OCI-LY3 (cell line): ENCODE data around the gene OSBPL8.

ENCODE experiments used
- H2AFZ ChIP-seq: fragments of 200-600, 300-600 bp; shearing (Covaris generic); 2 replicates; pipeline ENCODE4 v1.6.0; 2014; ENCODE audit warnings: antibody characterized with exemption, low read depth, low read length
- H3K27ac ChIP-seq: fragments of 200-600, 300-600 bp; sonication (generic); 2 replicates; pipeline ENCODE4 v1.5.1; 2014; ENCODE audit warnings: mild to moderate bottlenecking, low read length, moderate library complexity, mixed read lengths
- H3K27me3 ChIP-seq: fragments of 200-600, 300-600 bp; sonication (generic); 2 replicates; pipeline ENCODE4 v1.6.1; 2014; ENCODE audit warnings: low read depth, low read length, mixed read lengths
- H3K36me3 ChIP-seq: fragments of 200-600, 300-600 bp; sonication (generic); replicated peaks from 2 replicates; pipeline ENCODE3; 2014; ENCODE audit warnings: low read depth, low read length, mixed read lengths
- H3K4me1 ChIP-seq: fragments of 300-600, 200-600 bp; sonication (generic); 2 replicates; pipeline ENCODE4 v1.6.1; 2014; ENCODE audit warnings: low read length, mixed read lengths
- H3K4me2 ChIP-seq: fragments of 200-600, 300-600 bp; sonication (generic); 2 replicates; pipeline ENCODE4 v1.6.1; 2014; ENCODE audit warnings: low read length, mixed read lengths
- H3K4me3 ChIP-seq: fragments of 300-600, 200-600 bp; sonication (generic); 2 replicates; pipeline ENCODE4 v1.5.1; 2014; ENCODE audit warnings: antibody characterized with exemption, mild to moderate bottlenecking, low read length, moderate library complexity
- H3K79me2 ChIP-seq: fragments of 300-600, 200-600 bp; shearing (Covaris generic); 2 replicates; pipeline ENCODE4 v1.6.1; 2014; ENCODE audit warnings: mild to moderate bottlenecking, low read length, mixed read lengths
- H3K9ac ChIP-seq: fragments of 300-600, 200-600 bp; shearing (Covaris generic); 2 replicates; pipeline ENCODE4 v1.6.0; 2014; ENCODE audit warnings: mild to moderate bottlenecking, low read length, moderate library complexity
- H3K9me3 ChIP-seq: fragments of 200-600, 300-600 bp; shearing (Covaris generic); 2 replicates; pipeline ENCODE4 v1.6.1; 2014; ENCODE audit warnings: low read length, mixed read lengths; ENCODE audit not compliant: insufficient read depth
- H4K20me1 ChIP-seq: fragments of 200-600, 300-600 bp; sonication (generic); 2 replicates; pipeline ENCODE4 v1.6.1; 2016; ENCODE audit warnings: low read length, mixed read lengths; ENCODE audit not compliant: insufficient read depth
- CTCF ChIP-seq: fragments of 200-600, 300-600 bp; sonication (generic); IDR thresholded peaks from 2 replicates; pipeline ENCODE4 v1.5.1; 2014; ENCODE audit warnings: antibody characterized with exemption, low read length, low read depth
- EZH2phosphoT487 ChIP-seq: fragments of 200-600 bp; shearing (Covaris generic); IDR thresholded peaks from 2 replicates; pipeline ENCODE4 v1.6.1; 2018; ENCODE audit warnings: antibody characterized with exemption, mixed run types, low read depth

Gene OSBPL8

GRCh38 chr12:76508128-76508980, 51.2 kb downstream of the OSBPL8 start:
- no peak overlapping the region for H2AFZ ChIP-seq
- no peaks in the 10 kb centered on the region for H3K27me3 ChIP-seq
- H3K36me3 ChIP-seq, result peaks cover 9% of the 10 kb centered on the region
- no peak overlapping the region for H3K4me3 ChIP-seq
- no peak overlapping the region for H3K4me2 ChIP-seq
- H3K79me2 ChIP-seq, result no peaks in the 10 kb centered on the region; the same call in 1 of the 2 replicates
- H3K9ac ChIP-seq, result no peak overlapping the region
- no peak overlapping the region for H3K27ac ChIP-seq
- TF ChIP-seq CTCF, result no peak
- TF ChIP-seq EZH2phosphoT487, result no peak
- no peaks in the 10 kb centered on the region for H4K20me1 ChIP-seq
- peaks cover 21% of the 10 kb centered on the region for H3K9me3 ChIP-seq
- peaks cover 15% of the 10 kb centered on the region for H3K4me1 ChIP-seq

- Histone ChIP-seq H3K9me3 (0 out of 2 replicates have a peak, but pooled peaks cover 3% of the 10 kb centered on the region), H3K9ac (no peak overlapping the region), H2AFZ (no peak overlapping the region), H3K27me3 (no peaks in the 10 kb centered on the region), H3K4me3 (no peak overlapping the region), H3K27ac (no peak overlapping the region), H3K79me2 (no peaks in the 10 kb centered on the region; the same call in 1 of the 2 replicates), H4K20me1 (no peaks in the 10 kb centered on the region), H3K36me3 (no peaks in the 10 kb centered on the region), H3K4me2 (no peak overlapping the region), H3K4me1 (peaks cover 4% of the 10 kb centered on the region)
- TF ChIP-seq EZH2phosphoT487 (no peak), CTCF (no peak)
Observed at GRCh38 chr12:76506149-76506548, 53.4 kb downstream of the OSBPL8 start.

- Histone ChIP-seq H3K9ac (no peak overlapping the region), H3K36me3 (no peaks in the 10 kb centered on the region), H3K27me3 (no peaks in the 10 kb centered on the region), H4K20me1 (no peaks in the 10 kb centered on the region), H3K79me2 (no peaks in the 10 kb centered on the region; the same call in 1 of the 2 replicates), H3K4me2 (no peak overlapping the region), H3K4me1 (no peaks in the 10 kb centered on the region), H3K4me3 (no peak overlapping the region), H3K27ac (no peak overlapping the region), H3K9me3 (0 out of 2 replicates have a peak, but pooled peaks cover 3% of the 10 kb centered on the region), H2AFZ (no peak overlapping the region)
- TF ChIP-seq CTCF (no peak), EZH2phosphoT487 (no peak)
Observed at GRCh38 chr12:76505050-76505449, 54.5 kb downstream of the OSBPL8 start.

GRCh38 chr12:76504606-76505005, 55.0 kb downstream of the OSBPL8 start:
- no peak overlapping the region for H3K9ac ChIP-seq
- no peak overlapping the region for H3K4me2 ChIP-seq
- H3K27me3 ChIP-seq, result no peaks in the 10 kb centered on the region
- H2AFZ ChIP-seq, result no peak overlapping the region
- H3K9me3 ChIP-seq, result 0 out of 2 replicates have a peak, but pooled peaks cover 3% of the 10 kb centered on the region
- H3K79me2 ChIP-seq, result no peaks in the 10 kb centered on the region; the same call in 1 of the 2 replicates
- H4K20me1 ChIP-seq, result no peaks in the 10 kb centered on the region
- no peak overlapping the region for H3K27ac ChIP-seq
- TF ChIP-seq CTCF (no peak), EZH2phosphoT487 (no peak)
- no peak overlapping the region for H3K4me3 ChIP-seq
- no peaks in the 10 kb centered on the region for H3K36me3 ChIP-seq
- no peaks in the 10 kb centered on the region for H3K4me1 ChIP-seq
